Urinary bladder (tissue), 4 donors: ENCODE results near the gene CTSL. TPM values are rescaled to one million over a fixed set of nuclear protein-coding genes. Genes with fewer than 3 reads are reported as not detected.
A peak's percentile ranks its signal among the peaks of the same experiment; 100 is the strongest.

Source experiments
- DNase-seq: peaks from one replicate; pipeline ENCODE4 v3.0.0-alpha.2; 2015; ENCODE audit errors: extremely low spot score
- H3K27ac ChIP-seq: one replicate; pipeline ENCODE4 v1.5.1; 2013; ENCODE audit warnings: low read depth, mild to moderate bottlenecking, moderate library complexity
- H3K36me3 ChIP-seq: one replicate; pipeline ENCODE4 v1.6.1; 2013; ENCODE audit warnings: mild to moderate bottlenecking, moderate library complexity; ENCODE audit not compliant: insufficient read depth
- H3K4me1 ChIP-seq: one replicate; pipeline ENCODE4 v1.6.1; 2013; ENCODE audit warnings: mild to moderate bottlenecking, moderate library complexity; ENCODE audit not compliant: insufficient read depth
- H3K4me3 ChIP-seq: one replicate; pipeline ENCODE4 v1.5.1; 2013; ENCODE audit warnings: low read depth, low read length
- WGBS: extraction: QIAGEN DNeasy Blood & Tissue Kit; methylation state at CpG from one replicate; pipeline ENCODE4 v1.1.7; 2013; 5-methylcytosine and 5-hydroxymethylcytosine counted together
- polyA plus RNA-seq: library from polyadenylated mRNA; stranded (reverse); fragments of 200-250 nt; gene quantifications from one replicate; pipeline ENCODE4 v1.2.3, GENCODE V29; 2013
- total RNA-seq: library from RNA; depleted of rRNA; stranded (reverse); fragments of >200 nt; gene quantifications from one replicate; pipeline ENCODE4 v1.2.3, GENCODE V29; 2014
- donor health status: healthy with polysubstance abuse.
- donor health status: healthy.

The CTSL gene
- total and polyA plus RNA-seq, 2 donors: 85.7 to 360 TPM

GRCh38 chr9:87766697-87767096 lies 40.8 kb downstream of the CTSL start:
- Histone ChIP-seq H3K4me1 (no peaks in the 10 kb centered on the region), H3K27ac (no peak overlapping the region), H3K36me3 (no peaks in the 10 kb centered on the region), H3K4me3 (no peak overlapping the region)
- DNase-seq: peak; percentile 64
- WGBS: 36% methylated on average over 1 of the region's 1 CpG

DNA sequence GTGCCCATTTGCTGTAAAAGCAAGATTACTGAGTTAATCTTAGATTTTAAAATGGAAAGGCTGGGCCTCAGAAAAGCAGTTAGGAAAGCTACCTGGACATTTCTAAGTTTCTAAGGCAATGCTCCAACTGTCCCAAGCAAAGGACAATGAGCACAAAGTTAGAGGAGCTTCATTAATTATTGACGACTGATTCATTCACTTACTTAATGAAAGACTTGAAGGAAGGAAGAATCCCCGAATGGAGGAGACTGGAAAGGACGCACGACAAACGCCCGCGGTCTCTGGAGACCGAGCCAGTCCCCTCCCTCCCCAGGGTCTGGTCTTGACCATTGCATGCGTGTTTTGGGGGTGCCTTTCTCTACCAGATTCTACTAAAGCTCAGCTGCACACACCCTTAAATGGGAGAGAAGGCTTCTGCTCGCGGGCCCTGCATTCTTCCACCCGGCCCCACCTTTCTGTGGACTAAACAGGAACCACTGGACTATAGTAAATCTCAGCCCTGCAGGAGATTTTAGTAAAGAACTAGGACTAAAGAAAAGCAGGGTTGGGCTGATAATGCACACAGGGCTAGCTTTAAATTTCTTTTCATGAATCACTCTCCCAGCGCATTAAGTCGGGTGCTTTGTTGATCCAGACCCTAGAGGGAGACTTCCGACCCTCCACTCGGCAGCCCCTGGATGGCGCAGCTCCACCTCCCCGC lies 44.8 kb downstream of the CTSL start:
- 58% methylated on average over 18 of the region's 18 CpGs for WGBS
- no peak for DNase-seq
- no peaks in the 10 kb centered on the region for H3K4me1 ChIP-seq
- H3K27ac ChIP-seq: no peak overlapping the region
- H3K36me3 ChIP-seq: no peaks in the 10 kb centered on the region
- no peak overlapping the region for H3K4me3 ChIP-seq

DNA sequence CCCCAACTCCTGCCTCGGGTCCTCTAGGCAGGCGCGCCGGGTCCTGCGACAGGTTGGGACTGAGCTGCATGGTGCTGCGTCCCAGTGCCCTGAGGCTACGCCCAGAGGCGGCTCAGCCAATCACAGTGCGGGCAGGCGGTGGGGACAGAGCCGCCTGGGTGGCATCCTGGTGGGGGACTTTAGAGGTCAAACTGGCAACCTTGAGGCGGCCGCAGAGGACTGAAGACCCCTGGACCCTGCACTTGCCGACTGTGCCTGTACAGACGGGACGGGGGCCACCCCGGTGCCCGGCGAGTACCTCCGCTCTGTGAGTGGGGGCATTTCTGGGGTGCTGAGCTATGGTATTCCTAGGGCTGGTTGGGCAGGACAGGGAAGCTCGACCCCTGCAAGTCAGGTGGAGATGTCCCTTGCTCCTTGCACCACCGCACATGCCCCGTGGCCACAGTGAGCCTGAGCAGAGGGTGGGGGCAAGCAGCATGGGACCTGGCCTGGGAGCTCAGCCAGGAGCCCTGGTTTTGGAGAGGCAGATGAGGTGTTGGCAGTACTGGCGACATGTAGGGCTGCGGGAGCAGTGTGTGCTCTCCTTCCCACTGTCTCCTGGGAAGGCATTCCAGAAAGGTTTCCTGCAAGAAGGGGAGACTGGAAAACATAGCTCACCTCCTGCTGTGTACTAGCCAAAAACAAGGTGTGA lies 45.5 kb downstream of the CTSL start:
- H3K4me1 ChIP-seq: no peaks in the 10 kb centered on the region
- 63% methylated on average over 25 of the region's 25 CpGs for WGBS
- H3K4me3 ChIP-seq: no peak overlapping the region
- no peak overlapping the region for H3K27ac ChIP-seq
- no peak for DNase-seq
- no peaks in the 10 kb centered on the region for H3K36me3 ChIP-seq

DNA sequence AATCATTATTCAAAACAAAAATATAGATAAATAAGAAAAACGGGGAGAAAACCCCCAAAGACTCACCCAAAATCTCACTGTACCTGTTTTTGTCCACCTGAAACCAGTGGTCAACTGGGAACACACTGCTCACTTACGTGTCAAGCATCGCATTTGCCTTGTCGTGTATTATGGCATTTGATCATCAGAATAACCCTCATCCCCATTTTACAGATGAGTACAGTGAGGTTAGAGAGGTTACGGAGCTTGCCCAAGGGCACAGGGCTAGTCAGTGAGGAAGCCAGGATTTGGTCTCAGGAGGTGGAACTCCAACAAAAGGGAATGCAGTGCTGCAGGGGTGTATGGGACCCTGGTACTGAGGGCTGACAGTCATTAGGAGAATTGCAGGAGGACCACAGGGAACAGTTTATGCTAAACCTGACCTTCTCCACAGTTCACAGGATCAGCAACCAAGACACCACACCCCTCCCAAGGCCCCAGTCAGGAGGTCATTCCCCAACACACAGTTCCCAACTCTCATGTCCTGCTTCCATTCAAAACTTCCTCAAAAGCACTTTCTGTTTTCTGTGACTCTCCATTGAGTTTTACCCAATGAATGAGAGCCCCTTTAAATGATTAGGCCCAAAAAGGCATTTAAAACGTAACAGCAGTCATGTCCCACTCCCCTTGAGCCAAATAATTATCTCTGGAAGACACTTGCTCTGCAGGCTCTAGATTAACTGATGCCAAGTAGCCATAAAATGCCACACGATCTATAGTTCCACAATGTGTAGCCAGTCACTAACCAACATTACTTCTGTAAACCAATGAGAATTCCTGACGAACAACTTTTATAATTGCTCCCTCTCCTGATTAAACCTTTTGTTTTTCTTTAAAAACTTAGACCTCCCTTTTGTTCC lies 50.8 kb downstream of the CTSL start:
- 83% methylated on average over 8 of the region's 8 CpGs for WGBS
- Histone ChIP-seq H3K4me1 (no peaks in the 10 kb centered on the region), H3K36me3 (no peaks in the 10 kb centered on the region), H3K27ac (no peak overlapping the region), H3K4me3 (no peak overlapping the region)
- no peak for DNase-seq

GRCh38 chr9:87778996-87779395 lies 53.1 kb downstream of the CTSL start:
- Histone ChIP-seq H3K27ac (no peak overlapping the region), H3K36me3 (no peaks in the 10 kb centered on the region)
- 98% methylated on average over 4 of the region's 4 CpGs for whole genome bisulfite sequencing

More at GRCh38 chr9:87778996-87779395, 53.1 kb downstream of the CTSL start:
- no peak for DNase-seq
- Histone ChIP-seq H3K4me3 (no peak overlapping the region), H3K4me1 (no peaks in the 10 kb centered on the region)

Other genes with a start within 250 kb of the CTSL start
- gene DAPK1, start 228.3 kb upstream of the CTSL start, total RNA-seq: 79.2 TPM
- gene DAPK1, start 228.3 kb upstream of the CTSL start, polyA plus RNA-seq: 12.1 TPM
- not detected for gene SPATA31E1, start 156.8 kb downstream of the CTSL start, total RNA-seq
- 0.04 TPM for gene SPATA31E1, start 156.8 kb downstream of the CTSL start, polyA plus RNA-seq
- gene SPATA31C1, start 191.8 kb downstream of the CTSL start, total RNA-seq: 0.16 TPM
- gene SPATA31C1, start 191.8 kb downstream of the CTSL start, polyA plus RNA-seq: not detected
- gene CDK20, start 248.4 kb downstream of the CTSL start, total RNA-seq: 5.8 TPM
- 19.7 TPM for gene CDK20, start 248.4 kb downstream of the CTSL start, polyA plus RNA-seq